NCI-H1417 (cell line): Measurements from ENCODE around the gene MRC2.
A peak's percentile ranks its signal among the peaks of the same experiment; 100 is the strongest.

Source experiments
- DNase-seq, 3 experiments: peaks; one replicate each; lab custom pipeline; 2025; lab: John Stamatoyannopoulos, UW

MRC2 gene

GRCh38 chr17:62720126-62720850 is 92.8 kb downstream of the MRC2 start:
- no peak for DNase-seq

GRCh38 chr17:62722625-62723024 is 95.2 kb downstream of the MRC2 start:
- DNase-seq = no peak

- DNase-seq = peak in 1 of 3 experiments; percentile 43
Observed at GRCh38 chr17:62723842-62724241, 96.4 kb downstream of the MRC2 start.

- no peak for DNase-seq
Observed at GRCh38 chr17:62724398-62725146, 97.1 kb downstream of the MRC2 start.

GRCh38 chr17:62725791-62726249 is 98.3 kb downstream of the MRC2 start:
- DNase-seq = no peak

DNA sequence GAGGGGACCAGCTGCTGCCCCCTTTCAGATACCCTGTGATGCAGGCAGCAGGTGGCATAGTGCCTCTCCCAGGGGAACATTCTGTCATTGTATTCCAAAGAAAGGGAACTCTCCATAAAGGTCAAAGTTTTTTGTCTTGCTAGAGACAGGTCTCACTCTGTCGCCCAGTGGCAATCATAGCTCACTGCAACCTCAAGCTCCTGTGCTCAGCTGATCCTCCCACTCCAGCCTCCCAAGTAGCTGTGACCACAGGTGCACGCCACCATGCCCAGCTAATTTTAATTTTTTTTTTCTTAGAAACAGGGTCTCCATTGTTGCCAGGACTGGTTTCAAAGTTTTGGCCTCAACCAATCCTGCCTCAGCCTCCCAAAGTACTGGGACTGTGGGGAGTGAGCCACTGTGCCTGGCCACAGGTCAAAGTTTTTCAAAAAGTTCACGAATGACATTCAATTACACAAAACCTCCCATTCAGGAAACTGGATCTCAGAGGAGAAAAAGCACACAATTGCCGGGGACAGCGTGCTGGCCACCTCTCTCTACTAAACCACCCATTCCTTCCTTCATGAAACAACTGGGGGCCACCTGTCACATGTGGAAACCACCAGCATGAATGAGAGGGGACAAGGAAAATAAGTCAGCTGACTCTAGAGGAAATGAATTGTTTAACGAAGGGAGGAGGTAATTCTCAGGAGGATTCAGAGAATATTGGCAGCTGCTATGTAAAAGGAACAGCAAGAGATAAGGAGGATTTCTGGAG is 100.6 kb downstream of the MRC2 start:
- DNase-seq = peak in 1 of 3 experiments; percentile 4

DNA sequence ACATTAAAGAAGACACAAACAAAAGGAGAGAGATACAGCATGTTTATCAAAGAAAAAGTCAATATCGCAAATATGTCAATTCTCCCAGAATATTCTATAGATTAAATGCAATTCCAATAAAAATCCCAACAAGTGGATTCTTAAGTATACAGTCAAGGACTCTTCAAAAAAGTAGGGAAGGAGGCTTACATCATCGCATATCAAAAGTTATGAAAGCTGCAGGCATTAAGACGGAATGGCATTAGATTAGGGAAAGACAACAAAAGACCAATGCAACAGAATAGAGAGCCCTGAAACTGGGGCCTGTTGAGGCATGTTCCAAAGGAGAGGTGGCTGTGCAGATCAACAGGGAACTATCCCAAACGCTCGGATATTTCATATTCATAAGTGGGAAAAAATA is 104.7 kb downstream of the MRC2 start:
- no peak for DNase-seq

GRCh38 chr17:62735044-62735651 is 107.7 kb downstream of the MRC2 start:
- peak in 1 of 3 experiments; percentile 13 for DNase-seq

DNA sequence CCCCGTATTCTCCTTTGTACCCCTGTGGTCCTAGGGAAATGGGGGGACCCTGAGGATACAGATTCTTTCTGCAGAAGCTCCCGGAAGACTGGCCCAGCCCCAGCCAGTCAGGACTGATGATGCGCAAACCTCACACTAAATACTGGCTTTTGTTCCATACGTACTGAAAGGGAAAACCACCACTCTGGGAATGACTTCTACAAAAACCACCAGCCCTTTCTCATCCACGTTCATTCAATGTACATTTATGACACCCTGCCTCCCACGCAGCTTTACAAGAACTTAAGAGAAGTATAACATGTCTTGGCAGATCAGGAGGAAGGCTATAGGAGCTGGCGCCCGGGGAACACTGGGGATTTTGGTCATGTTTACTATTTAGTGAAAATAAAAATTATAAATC is 110.0 kb downstream of the MRC2 start:
- no peak for DNase-seq

DNA sequence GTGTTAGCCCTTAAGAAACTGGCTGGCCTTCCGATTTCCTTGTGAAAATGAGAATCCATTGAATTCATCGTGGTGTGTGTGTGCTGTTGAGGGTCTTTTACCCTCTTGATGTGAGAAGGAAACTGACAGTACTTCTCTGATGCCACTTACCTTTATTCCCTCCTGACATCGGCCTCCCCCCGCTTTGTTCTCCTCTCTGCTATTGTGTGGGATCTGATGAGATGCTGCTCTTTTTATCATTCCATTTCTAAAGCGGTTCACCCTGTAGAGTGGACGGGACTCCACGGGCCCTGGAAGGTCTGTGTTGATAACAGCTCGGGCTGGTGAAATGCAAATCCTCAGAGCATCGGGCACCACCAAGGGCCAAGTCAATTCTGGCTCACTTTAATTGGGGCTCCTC is 110.8 kb downstream of the MRC2 start:
- DNase-seq = no peak

- peak in 2 of 3 experiments; percentile 2 to 4 for DNase-seq
Observed at GRCh38 chr17:62739645-62740388, 112.3 kb downstream of the MRC2 start.

- DNase-seq = no peak
Observed at GRCh38 chr17:62741290-62741689, 113.8 kb downstream of the MRC2 start.
